Measurements from ENCODE around the gene SETD9.
A peak's percentile ranks its signal among the peaks of the same experiment; 100 is the strongest.

Gene SETD9

DNA sequence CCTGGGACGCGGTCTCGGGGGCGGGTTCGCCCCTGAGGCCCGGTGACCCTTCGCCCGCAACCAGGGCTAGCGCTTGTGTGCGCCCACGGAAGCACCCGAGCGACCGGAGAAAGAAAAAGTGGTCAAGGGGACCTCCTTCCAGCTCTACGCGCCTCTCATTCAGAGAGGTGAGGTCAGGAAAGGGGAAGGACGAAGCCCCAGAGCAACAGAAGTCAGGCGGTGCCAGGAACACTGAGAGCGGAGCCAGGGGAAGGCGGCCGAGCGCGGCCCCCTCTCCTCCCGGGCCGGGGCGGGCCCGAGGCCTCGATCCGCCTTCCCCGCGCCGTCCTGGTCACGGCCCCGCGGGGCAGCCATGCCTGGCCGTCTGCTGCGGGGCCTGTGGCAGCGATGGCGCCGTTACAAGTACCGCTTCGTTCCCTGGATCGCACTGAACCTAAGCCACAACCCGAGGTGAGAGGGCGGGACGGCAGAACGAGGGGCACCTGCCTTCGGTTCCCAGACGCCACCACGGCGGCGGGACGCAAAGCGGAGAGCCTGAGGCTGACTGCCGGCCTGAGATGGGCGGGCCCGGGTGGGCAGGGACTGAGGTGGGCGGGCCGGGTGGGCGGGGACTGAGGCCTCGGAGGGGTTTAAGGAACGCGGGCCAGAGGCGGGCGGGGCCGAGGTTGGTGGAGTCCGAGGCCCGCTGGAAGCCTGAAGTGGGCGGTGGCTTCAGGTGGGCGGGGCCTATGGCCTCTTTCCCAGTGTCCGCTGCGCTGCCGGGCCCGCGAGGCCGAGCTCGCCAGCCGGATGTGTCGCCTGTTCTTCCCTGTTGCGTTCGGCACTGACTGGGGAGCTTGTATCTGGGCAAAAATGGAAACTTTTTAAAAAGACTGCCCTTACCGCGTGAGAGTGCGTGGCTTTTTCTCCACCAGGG is at the start of gene SETD9:
Gene SETD9, plus strand, starts transcription at position 303 of the 916 bp plus-strand sequence. Its CDS starts 50 bp downstream, at position 353.
- DNase-seq = peak; percentile 98

DNA sequence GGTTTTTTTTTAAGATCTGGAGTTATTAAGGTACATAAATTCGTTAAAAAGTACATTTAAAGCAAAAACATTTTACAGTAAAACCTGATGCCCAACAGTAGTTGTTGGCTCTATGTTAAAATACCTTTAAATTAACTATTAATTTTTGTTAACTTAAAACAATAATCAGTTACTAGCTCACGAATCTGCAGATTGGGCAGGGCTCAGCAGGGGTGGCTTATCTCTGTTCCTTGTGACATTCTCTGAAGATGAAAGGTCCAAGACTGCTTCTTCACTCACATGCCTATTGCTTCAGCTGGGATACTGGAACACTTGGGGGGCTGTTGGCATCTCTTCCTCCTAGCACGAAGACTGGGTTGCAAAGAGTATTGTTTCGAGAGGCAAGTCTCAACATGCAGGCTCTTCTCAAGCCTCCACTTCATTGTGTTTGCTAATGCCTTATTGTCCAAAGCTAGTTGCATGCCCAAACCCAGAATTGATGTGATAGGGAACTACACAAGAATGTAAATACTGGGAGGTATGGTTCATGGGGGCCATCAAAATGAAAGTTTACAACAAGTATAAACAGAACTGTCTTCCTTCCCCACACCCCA is 47.4 kb upstream of the SETD9 start:
- DNase-seq = no peak

GRCh38 chr5:56862909-56863308 is 46.5 kb upstream of the SETD9 start:
- DNase-seq = no peak

GRCh38 chr5:56871777-56872176 is 37.6 kb upstream of the SETD9 start:
- DNase-seq = no peak

DNA sequence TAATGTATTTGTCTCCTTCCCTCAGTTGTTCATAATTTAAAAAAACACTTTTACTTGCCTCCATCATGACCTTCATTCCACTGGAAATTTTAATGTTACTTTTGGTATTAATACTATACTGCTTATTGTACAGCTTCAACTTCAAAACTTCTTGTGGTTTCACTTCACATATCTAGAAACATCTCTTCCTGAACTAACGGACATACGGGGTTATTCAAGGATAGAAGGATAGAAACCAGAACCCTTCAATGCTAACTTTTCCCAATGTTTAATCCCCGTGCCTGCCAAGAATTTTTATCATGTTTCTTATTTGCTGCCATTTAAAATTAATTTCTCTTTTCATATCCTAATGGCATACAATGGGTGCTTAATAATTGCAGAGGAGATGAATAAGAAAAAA is 36.3 kb upstream of the SETD9 start:
- no peak for DNase-seq

GRCh38 chr5:56876327-56876726 is 33.1 kb upstream of the SETD9 start:
- DNase-seq = peak; percentile 51 to 70

- no peak for DNase-seq
Observed at GRCh38 chr5:56881571-56881970, 27.8 kb upstream of the SETD9 start.

GRCh38 chr5:56893251-56893951 is 16.0 kb upstream of the SETD9 start:
- no peak for DNase-seq

- DNase-seq = no peak
Observed at GRCh38 chr5:56896763-56897162, 12.6 kb upstream of the SETD9 start.

- no peak for DNase-seq
Observed at GRCh38 chr5:56898213-56898612, 11.2 kb upstream of the SETD9 start.

- peak; percentile 24 to 43 for DNase-seq
Observed at GRCh38 chr5:56900395-56900794, 9.0 kb upstream of the SETD9 start.

DNA sequence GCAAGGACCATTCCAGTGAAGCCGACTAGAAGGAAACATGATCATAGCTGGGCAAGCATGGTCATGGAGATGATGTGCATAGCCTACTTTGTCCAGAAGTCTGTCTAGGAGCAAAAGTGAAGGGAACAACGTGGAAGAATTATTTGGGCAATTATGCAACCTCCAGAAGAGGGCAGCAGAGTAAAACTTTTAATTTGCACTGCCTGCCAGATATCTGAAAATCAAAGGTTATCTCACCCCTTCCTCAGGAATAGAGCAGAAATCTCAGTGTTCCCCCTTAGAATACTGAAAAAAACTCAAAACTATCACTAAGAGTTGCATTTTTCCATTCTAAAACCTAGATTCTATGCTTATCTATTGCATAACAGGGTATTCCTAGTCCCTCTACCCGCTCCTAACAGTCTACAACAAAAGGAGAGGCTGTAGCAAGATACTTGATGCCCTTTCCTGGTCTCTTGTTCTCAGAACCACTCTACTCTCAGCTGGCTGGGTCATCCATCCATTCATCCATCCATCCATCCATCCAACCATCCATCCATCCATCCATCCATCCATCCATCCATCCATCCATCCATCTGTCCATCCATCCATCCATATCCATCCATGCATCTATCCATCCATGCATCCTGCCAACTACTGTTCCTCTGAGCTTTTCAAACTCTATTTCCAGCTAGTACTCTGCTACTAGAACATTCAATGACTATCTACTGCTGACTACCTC is 8.4 kb upstream of the SETD9 start:
- peak in 1 of 2 donors; percentile 76 for DNase-seq

GRCh38 chr5:56908942-56909293 is 478 bp upstream of the SETD9 start:
- no peak for DNase-seq

- peak; percentile 52 for DNase-seq
Observed at GRCh38 chr5:56910210-56910965, 992 bp downstream of the SETD9 start.

DNA sequence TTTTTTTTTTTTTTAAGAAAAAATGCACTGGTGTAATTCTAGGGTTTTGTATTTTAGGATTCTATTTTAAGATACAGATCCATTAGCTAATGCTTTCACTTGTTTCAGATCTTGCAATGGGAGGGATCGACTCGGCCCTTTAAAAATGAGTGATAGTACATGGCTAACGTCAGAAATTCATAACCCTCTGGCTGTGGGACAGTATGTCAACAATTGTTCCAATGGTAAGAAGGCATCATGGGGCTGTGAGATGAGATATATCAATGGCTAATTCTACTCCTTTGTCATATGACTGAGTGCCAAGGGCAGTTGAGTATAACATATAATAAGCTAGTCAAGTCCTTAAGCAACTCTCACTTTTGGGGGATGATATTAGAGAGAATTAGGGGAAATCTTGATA is 4.4 kb downstream of the SETD9 start:
- no peak for DNase-seq

DNA sequence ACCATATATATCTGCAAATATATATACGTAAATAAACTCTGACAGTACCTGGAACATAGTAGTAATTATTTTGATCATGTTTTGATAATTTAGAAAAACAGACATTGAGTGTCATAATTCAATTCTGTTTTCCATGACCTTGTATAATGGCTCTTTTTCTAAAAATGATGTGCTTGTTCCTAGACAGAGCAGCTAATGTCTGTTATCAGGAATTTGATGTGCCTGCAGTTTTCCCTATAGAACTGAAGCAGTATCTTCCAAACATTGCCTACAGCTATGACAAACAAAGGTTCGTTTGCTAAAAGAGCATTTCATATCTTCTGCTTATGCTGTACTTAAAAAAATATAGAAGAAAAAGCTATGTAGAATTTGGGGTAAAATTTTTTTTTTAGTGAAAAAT is 5.3 kb downstream of the SETD9 start:
- no peak for DNase-seq

DNA sequence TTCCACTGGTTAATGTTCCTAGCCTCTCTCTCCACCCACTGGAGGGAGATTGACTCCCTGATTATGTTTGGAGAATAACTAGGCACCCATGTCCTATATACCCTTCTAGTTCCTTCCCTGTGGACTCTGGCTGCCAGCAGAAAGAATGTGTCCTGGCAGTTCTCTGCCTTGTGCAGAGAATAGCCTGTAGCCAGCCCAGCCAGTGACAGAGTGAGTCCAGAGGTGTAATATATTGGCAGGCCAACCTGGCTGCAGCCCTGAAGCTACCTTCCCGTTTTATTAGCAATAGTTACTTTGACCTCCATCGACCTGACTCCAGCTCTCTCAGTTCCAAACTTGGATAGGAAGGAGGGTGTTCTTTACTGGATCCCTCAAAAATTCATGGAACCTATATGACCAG is 8.1 kb downstream of the SETD9 start:
- no peak for DNase-seq

DNA sequence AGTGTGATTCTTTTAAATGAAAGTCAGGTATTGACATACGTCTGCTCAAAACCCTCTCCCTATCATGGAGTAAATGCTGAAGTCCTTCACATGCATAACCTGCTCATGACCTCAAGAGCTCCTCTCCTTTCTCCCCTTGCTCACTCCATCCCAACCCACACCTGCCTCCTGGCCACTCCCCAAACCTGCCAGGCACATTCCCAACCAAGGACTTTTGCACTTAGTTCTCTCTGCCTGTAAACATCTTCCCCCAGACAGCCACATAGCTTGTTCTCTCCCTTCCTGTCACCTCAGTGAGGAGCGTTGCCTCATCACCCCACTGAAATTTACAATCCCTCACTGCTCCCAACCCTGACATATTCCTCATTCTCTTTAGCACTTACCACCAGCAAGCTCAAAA is 8.7 kb downstream of the SETD9 start:
- no peak for DNase-seq

DNA sequence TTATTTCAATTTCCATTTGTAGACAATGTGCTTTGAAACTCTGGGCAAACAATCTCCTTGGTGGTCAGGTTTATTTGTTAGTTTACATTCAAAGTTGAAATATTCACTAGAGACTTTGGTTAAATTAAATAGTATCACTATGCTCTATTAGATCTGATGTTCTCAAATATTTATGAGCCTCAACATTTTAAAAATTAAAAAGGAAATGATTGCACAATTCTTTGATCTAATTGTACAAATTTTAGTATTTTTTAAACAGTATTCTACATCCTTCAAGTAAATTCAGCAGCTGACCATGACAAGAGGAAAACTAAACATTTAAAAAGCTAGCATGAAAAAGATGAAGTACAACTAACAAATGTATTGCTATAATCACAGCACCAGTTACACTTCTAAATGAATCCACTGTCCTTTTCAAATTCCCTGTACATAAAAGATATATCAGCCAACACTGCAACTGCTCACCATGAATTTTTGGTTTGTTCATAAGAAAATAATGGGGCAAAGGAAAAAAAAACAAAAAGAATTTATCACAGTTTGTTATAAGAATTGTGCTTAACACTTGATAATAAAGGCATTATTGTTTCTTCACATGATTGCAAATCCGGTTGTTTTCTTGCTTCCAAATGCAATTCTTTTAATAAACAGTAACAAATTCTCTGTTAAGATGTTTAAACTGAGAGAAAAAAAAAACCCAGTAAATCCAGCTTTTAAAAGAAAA is 10.7 kb downstream of the SETD9 start:
- DNase-seq = no peak

DNA sequence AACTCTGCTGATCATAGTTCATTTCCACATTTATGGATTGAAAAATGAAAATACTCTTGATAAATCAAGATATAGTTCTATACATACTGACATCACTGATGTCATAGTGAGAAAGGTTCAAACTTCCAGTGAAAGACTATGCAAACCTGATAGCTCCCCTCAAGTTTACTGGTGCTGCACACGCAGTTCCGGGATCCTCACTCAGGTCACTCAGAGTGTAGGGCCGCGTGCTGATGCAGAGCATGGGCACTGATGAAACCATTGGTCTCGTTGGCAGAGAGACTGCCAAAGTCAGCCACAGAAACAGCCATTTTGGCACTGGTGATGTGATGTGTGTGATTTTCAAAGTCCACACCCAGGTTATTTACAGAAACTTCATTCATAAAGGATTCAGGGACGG is 13.5 kb downstream of the SETD9 start:
- DNase-seq = no peak

DNA sequence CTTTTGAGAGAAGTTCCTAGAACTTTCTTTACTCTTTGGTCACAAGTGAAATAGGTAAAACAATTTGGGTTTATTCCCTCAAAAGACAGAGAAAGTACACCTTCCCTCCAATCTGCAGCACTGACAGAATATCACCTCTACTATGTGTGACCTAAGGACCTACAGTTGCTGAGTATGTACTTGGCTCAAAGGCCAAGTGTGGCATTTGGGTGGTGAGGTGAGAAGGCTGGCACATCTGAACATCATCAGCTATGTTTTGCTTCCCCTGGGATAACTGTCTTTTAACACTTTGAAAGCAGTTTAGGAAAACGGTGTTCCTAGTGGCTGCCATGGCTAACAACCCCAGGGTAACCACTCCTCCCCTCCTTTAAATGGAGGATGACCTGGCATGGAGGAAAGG is 24.9 kb downstream of the SETD9 start:
- DNase-seq = no peak

GRCh38 chr5:56938858-56939257 is 29.5 kb downstream of the SETD9 start:
- DNase-seq = no peak
